H1 (cell line): ENCODE measurements around the gene SEPTIN5. TPM values are rescaled to one million over a fixed set of nuclear protein-coding genes. Genes with fewer than 3 reads are reported as not detected.

Experiments
- CTCF ChIA-PET: fragments of 300-600 bp; sonication (Branson Sonifier 250); formaldehyde crosslinking; loops from one replicate; lab custom pipeline; 2021; ENCODE audit not compliant: partially characterized antibody; lab: Charles Lee
- POLR2A ChIA-PET: fragments of 300-600 bp; sonication (Branson Sonifier 250); formaldehyde crosslinking; loops from one replicate; lab custom pipeline; 2021; ENCODE audit warnings: inconsistent platforms; ENCODE audit not compliant: partially characterized antibody; lab: Charles Lee
- DNase-seq, 2 experiments: peaks; one replicate each; pipeline versions ENCODE4 v3.0.0 to v3.0.0-alpha.2; 2010 to 2022; ENCODE audit warnings: low spot score in 2 of 2, low read depth in 1 of 2, mixed read lengths in 1 of 2
- FAIRE-seq: peaks from 2 replicates; lab custom pipeline; 2011; peaks lifted over from hg19 to GRCh38; lab: Jason Lieb, UNC
- H2AFZ ChIP-seq: 2 replicates; pipeline ENCODE4 v1.8.1; 2012; ENCODE audit warnings: low read length, inconsistent platforms
- H2AK5ac ChIP-seq: 2 replicates; pipeline ENCODE4 v1.6.1; 2013; ENCODE audit warnings: low read depth, low read length
- H2BK120ac ChIP-seq: replicated peaks from 2 replicates; pipeline ENCODE3; 2013; ENCODE audit warnings: low read depth, low read length, inconsistent platforms
- H2BK12ac ChIP-seq: 2 replicates; pipeline ENCODE4 v1.6.1; 2013; ENCODE audit warnings: low read depth, low read length
- H2BK15ac ChIP-seq: 2 replicates; pipeline ENCODE4 v1.6.1; 2013; ENCODE audit warnings: low read length
- H2BK20ac ChIP-seq: 2 replicates; pipeline ENCODE4 v1.6.1; 2013; ENCODE audit warnings: low read length
- H2BK5ac ChIP-seq: 2 replicates; pipeline ENCODE4 v1.6.1; 2013; ENCODE audit warnings: low read depth, low read length
- H3K14ac ChIP-seq: 2 replicates; pipeline ENCODE4 v1.6.1; 2013; ENCODE audit warnings: inconsistent platforms; ENCODE audit not compliant: insufficient read length
- H3K18ac ChIP-seq: 2 replicates; pipeline ENCODE4 v1.6.1; 2013; ENCODE audit warnings: low read length; ENCODE audit errors: extremely low read depth
- H3K23ac ChIP-seq: 2 replicates; pipeline ENCODE4 v1.6.1; 2013; ENCODE audit warnings: inconsistent platforms; ENCODE audit not compliant: insufficient read length
- H3K23me2 ChIP-seq: 2 replicates; pipeline ENCODE4 v1.6.1; 2013; ENCODE audit warnings: low read depth, low read length
- H3K27ac ChIP-seq: 2 replicates; pipeline ENCODE4 v1.6.1; 2011; ENCODE audit warnings: low read depth, low read length, inconsistent platforms
- H3K27me3 ChIP-seq, 4 experiments: replicated peaks in 1 of 4; 1 replicate in 1 of 4; 2 replicates in 3 of 4; pipeline versions ENCODE4 v1.6.1 to v1.8.1; 2011 to 2013; ENCODE audit warnings: low read length in 3 of 4, mild to moderate bottlenecking in 3 of 4, inconsistent platforms in 2 of 4, mixed read lengths in 2 of 4, moderate library complexity in 1 of 4; ENCODE audit not compliant: control insufficient read depth in 3 of 4, insufficient read depth in 3 of 4; ENCODE audit errors: extremely low read depth in 1 of 4
- H3K36me3 ChIP-seq, 4 experiments: 2 replicates each; pipeline versions ENCODE4 v1.6.1 to v1.8.1; 2011 to 2013; ENCODE audit warnings: mild to moderate bottlenecking in 4 of 4, low read length in 3 of 4, moderate library complexity in 2 of 4, control low read depth in 1 of 4, inconsistent platforms in 1 of 4; ENCODE audit not compliant: insufficient read depth in 4 of 4, control insufficient read depth in 2 of 4
- H3K4ac ChIP-seq: replicated peaks from 2 replicates; pipeline ENCODE3; 2013; ENCODE audit warnings: low read length, low read depth, mixed read lengths, inconsistent platforms; ENCODE audit not compliant: insufficient read length
- H3K4me1 ChIP-seq, 4 experiments: replicated peaks in 1 of 4; 1 replicate in 1 of 4; 2 replicates in 3 of 4; pipeline versions ENCODE4 v1.6.1 to v1.8.1; 2011 to 2013; ENCODE audit warnings: low read length in 3 of 4, inconsistent platforms in 2 of 4, mixed read lengths in 1 of 4; ENCODE audit not compliant: insufficient read depth in 4 of 4, control insufficient read depth in 3 of 4
- H3K4me2 ChIP-seq, 2 experiments: 2 replicates each; pipeline versions ENCODE4 v1.6.1 to v1.8.1; 2011 to 2013; ENCODE audit warnings: low read depth in 2 of 2, low read length in 2 of 2, control low read depth in 1 of 2, inconsistent platforms in 1 of 2, mild to moderate bottlenecking in 1 of 2; ENCODE audit not compliant: insufficient read depth in 1 of 2
- H3K4me3 ChIP-seq, 4 experiments: fragments of 200-600, 300-600 bp in 1 of 4; sonication (generic), shearing (Covaris generic), sonication (Bioruptor Twin) in 1 of 4; 2 replicates each; pipeline versions ENCODE4 v1.5.1 to v1.8.1; 2011 to 2016; ENCODE audit warnings: low read length in 4 of 4, low read depth in 3 of 4, control low read depth in 2 of 4, inconsistent platforms in 2 of 4, mild to moderate bottlenecking in 2 of 4, mixed read lengths in 1 of 4, moderate library complexity in 1 of 4; ENCODE audit not compliant: insufficient read depth in 2 of 4; ENCODE audit errors: extremely low read depth in 1 of 4
- H3K56ac ChIP-seq: replicated peaks from 2 replicates; pipeline ENCODE3; 2013; ENCODE audit warnings: low read depth, mild to moderate bottlenecking, mixed read lengths, low read length, inconsistent platforms; ENCODE audit not compliant: insufficient read length
- H3K79me1 ChIP-seq: 2 replicates; pipeline ENCODE4 v1.6.1; 2013; ENCODE audit warnings: low read depth, low read length, control low read depth
- H3K79me2 ChIP-seq, 2 experiments: 2 replicates each; pipeline versions ENCODE4 v1.6.1 to v1.8.1; 2012 to 2013; ENCODE audit warnings: low read length in 2 of 2, mild to moderate bottlenecking in 2 of 2, inconsistent platforms in 1 of 2; ENCODE audit not compliant: insufficient read depth in 2 of 2, control insufficient read depth in 1 of 2
- H3K9ac ChIP-seq, 4 experiments: replicated peaks in 1 of 4; 1 replicate in 1 of 4; 2 replicates in 3 of 4; pipeline versions ENCODE4 v1.6.1 to v1.8.1; 2011 to 2013; ENCODE audit warnings: low read depth in 3 of 4, low read length in 3 of 4, control low read depth in 2 of 4, mild to moderate bottlenecking in 2 of 4, moderate library complexity in 2 of 4, inconsistent platforms in 1 of 4; ENCODE audit errors: extremely low read depth in 1 of 4
- H3K9me3 ChIP-seq, 2 experiments: 2 replicates each; pipeline versions ENCODE4 v1.6.1 to v1.8.1; 2012 to 2013; ENCODE audit warnings: mild to moderate bottlenecking in 2 of 2, moderate library complexity in 2 of 2, control low read depth in 1 of 2, inconsistent platforms in 1 of 2, low read depth in 1 of 2, low read length in 1 of 2, mixed read lengths in 1 of 2; ENCODE audit not compliant: insufficient read depth in 2 of 2
- H4K20me1 ChIP-seq, 2 experiments: replicated peaks in 1 of 2; 2 replicates each; pipeline versions ENCODE3 to v1.8.1; 2011 to 2013; ENCODE audit warnings: inconsistent platforms in 2 of 2, low read length in 2 of 2, mild to moderate bottlenecking in 1 of 2; ENCODE audit not compliant: insufficient read depth in 2 of 2, control insufficient read depth in 1 of 2
- H4K5ac ChIP-seq: 2 replicates; pipeline ENCODE4 v1.6.1; 2013; ENCODE audit warnings: low read length, low read depth, mixed read lengths, inconsistent platforms; ENCODE audit not compliant: insufficient read length
- H4K8ac ChIP-seq: 2 replicates; pipeline ENCODE4 v1.8.0; 2013; ENCODE audit warnings: mild to moderate bottlenecking, moderate library complexity, low read length, inconsistent platforms; ENCODE audit not compliant: insufficient read depth; ENCODE audit errors: extremely low read depth
- H4K91ac ChIP-seq: replicated peaks from 2 replicates; pipeline ENCODE3; 2013; ENCODE audit warnings: low read length, mixed read lengths, inconsistent platforms; ENCODE audit not compliant: insufficient read length
- CBX8 ChIP-seq: fragments of 300-800, 300-1000 bp; sonication (generic); IDR thresholded peaks from 2 replicates; pipeline ENCODE4 v1.7.1; 2016; ENCODE audit warnings: low read depth, low read length, borderline replicate concordance
- CTBP2 ChIP-seq: IDR thresholded peaks from 2 replicates; pipeline ENCODE4 v1.7.0; 2011; ENCODE audit warnings: borderline replicate concordance, mild to moderate bottlenecking, moderate library complexity, mixed read lengths, low read length; ENCODE audit not compliant: insufficient read depth, insufficient read length
- EZH2 ChIP-seq: fragments of 200-600 bp; sonication (generic); IDR thresholded peaks from 2 replicates; pipeline ENCODE4 v1.7.1; 2012; ENCODE audit warnings: low read depth, mild to moderate bottlenecking, moderate library complexity, low read length, inconsistent platforms; ENCODE audit not compliant: severe bottlenecking
- GABPA ChIP-seq: IDR thresholded peaks from 2 replicates; pipeline ENCODE4 v1.6.1; 2011; ENCODE audit warnings: mild to moderate bottlenecking, low read length, moderate library complexity, borderline replicate concordance; ENCODE audit not compliant: insufficient read depth
- POLR2AphosphoS5 ChIP-seq: IDR thresholded peaks from 2 replicates; pipeline ENCODE4 v1.6.1; 2011; ENCODE audit warnings: low read depth, low read length
- RNF2 ChIP-seq: fragments of 200-900, 300-1000 bp; sonication (generic); IDR thresholded peaks from 2 replicates; pipeline ENCODE4 v1.7.1; 2016; ENCODE audit warnings: borderline replicate concordance, low read depth, mild to moderate bottlenecking, antibody characterized with exemption, low read length; ENCODE audit not compliant: poor library complexity, severe bottlenecking; ENCODE audit errors: missing control alignments
- SIX5 ChIP-seq: IDR thresholded peaks from 2 replicates; pipeline ENCODE4 v1.6.1; 2011; ENCODE audit warnings: mild to moderate bottlenecking, low read depth, low read length
- SUZ12 ChIP-seq: fragments of 200-600 bp; sonication (generic); IDR thresholded peaks from 2 replicates; pipeline ENCODE4 v1.6.1; 2012; ENCODE audit warnings: mild to moderate bottlenecking, inconsistent platforms, low read length, moderate library complexity, mixed read lengths
- TBP ChIP-seq: IDR thresholded peaks from 2 replicates; pipeline ENCODE4 v1.6.1; 2011; ENCODE audit warnings: low read depth, low read length, improper control_type of control experiment
- WGBS, 2 experiments: shearing (Covaris generic) in 1 of 2; methylation state at CpG; one replicate each; pipeline versions ENCODE4 v1.1.6 to v1.1.7; 2013 to 2015; ENCODE audit warnings: low lambda C conversion rate in 2 of 2, mixed read lengths in 2 of 2, inconsistent platforms in 1 of 2, low coverage in 1 of 2, missing lambda C conversion rate in 1 of 2; ENCODE audit not compliant: insufficient replicate concordance in 2 of 2, insufficient coverage in 1 of 2, insufficient read length in 1 of 2; ENCODE audit errors: extremely low coverage in 1 of 2, missing lambda C conversion rate in 1 of 2; 5-methylcytosine and 5-hydroxymethylcytosine counted together
- polyA plus RNA-seq, 7 experiments: library from polyadenylated mRNA; depleted of rRNA in 3 of 7; stranded (reverse) in 5 of 7; unstranded in 2 of 7; fragments of >200 nt in 5 of 7; fragments of 200-250 nt in 2 of 7; gene quantifications; 1 replicate in 5 of 7; 2 replicates in 1 of 7; 4 replicates in 1 of 7; pipeline versions ENCODE4 v1.2.1 to v1.2.3, GENCODE V29; 2011 to 2013; ENCODE audit warnings: missing spikeins in 2 of 7, mixed read lengths in 2 of 7
- total RNA-seq: library from RNA; stranded (reverse); fragmentation: NEBNext Ultra II Directional; extraction: Animal tissue kit (Norgen Biotek cat#: 25700); gene quantifications from 2 replicates; pipeline ENCODE4 v1.2.1, GENCODE V29; 2021

The SEPTIN5 gene
- total and polyA plus RNA-seq, 2 of the 8 experiments (the other 6 are each of a cell fraction or from before 2014, with no cell fraction given), result 6.0 to 8.6 TPM

DNA sequence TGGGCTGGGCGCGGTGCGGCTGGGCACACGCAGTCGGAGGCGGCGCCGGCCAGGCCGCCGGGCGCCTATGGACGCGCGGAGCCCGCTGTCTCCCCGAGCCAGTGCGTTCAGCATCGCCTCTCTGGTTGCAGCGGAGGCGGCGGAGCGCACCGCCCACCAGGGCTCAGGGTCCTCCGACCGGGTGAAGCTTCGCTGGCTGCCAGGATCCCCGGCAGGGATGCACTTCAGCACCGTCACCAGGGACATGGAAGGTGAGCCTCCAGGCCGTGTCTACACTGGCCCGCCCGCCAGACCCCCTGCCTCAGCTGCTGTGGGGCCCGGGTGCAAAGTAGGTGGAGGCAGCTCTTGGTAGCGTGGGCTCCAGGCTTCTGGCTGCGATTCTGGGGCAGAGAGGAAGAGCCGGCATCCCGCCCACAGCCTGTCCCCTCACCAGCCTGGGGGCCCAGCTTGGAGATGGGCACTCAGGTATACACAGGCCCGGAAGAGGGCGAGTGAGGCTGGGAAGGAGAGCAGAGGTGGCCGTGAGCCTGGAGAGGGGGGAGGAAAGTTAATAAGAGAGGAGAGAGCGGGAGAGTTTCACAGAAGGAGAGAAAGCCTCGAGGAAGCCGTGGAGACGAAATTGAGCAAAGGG is 45.2 kb downstream of the SEPTIN5 start:
- no peaks in the 10 kb centered on the region for H3K79me2 ChIP-seq
- no peak overlapping the region for H3K14ac ChIP-seq
- H2BK12ac ChIP-seq, result 0 out of 2 replicates have a peak overlapping the region, but pooled peaks have one; percentile 9
- no peak overlapping the region for H3K27ac ChIP-seq
- H3K9ac ChIP-seq, result no peak overlapping the region
- no peaks in the 10 kb centered on the region for H3K9me3 ChIP-seq
- H2AFZ ChIP-seq, result no peak overlapping the region
- WGBS, 2 experiments, result 6% methylated on average over 26 of the region's 43 CpGs; no CpG with 5 or more reads in 1 of the 2 experiments
- POLR2A ChIA-PET, result no interaction called here
- peaks cover 0 to 20% (median 0%) of the 10 kb centered on the region in 4 experiments; a peak in 1 of 8 replicates for H3K36me3 ChIP-seq
- H2BK5ac ChIP-seq, result no peak overlapping the region; the same call in 1 of the 2 replicates
- H3K4me3 ChIP-seq, result peak overlapping the region in 1 of 4 experiments; percentile 23; a peak in 1 of 8 replicates
- no peaks in the 10 kb centered on the region; the same call in 1 of the 2 replicates for H3K23me2 ChIP-seq
- no peak overlapping the region for H3K4ac ChIP-seq
- H3K4me1 ChIP-seq, result peaks cover 0 to 61% (median 35%) of the 10 kb centered on the region in 4 experiments; a peak in 5 of 7 replicates
- no peak overlapping the region for H3K23ac ChIP-seq
- H3K18ac ChIP-seq, result peak overlapping the region; percentile 32; the same call in 1 of the 2 replicates
- peaks cover 89 to 97% (median 95%) of the 10 kb centered on the region in 4 experiments for H3K27me3 ChIP-seq
- CTCF ChIA-PET, result interaction anchor here (0.7 to 16.5 kb wide), 6 partner anchors 11 to 151 kb away, joined by 3 to 168 read pairs (median 4); partner anchors contain the start of gene GP1BB
- H4K91ac ChIP-seq, result no peak overlapping the region
- no peak overlapping the region for H2BK15ac ChIP-seq
- peaks cover 25 to 41% of the 10 kb centered on the region in 2 experiments for H4K20me1 ChIP-seq
- no peak for DNase-seq
- no peak overlapping the region for H4K5ac ChIP-seq
- peak; percentile 99 for TF ChIP-seq SUZ12
- peak; percentile 30 for TF ChIP-seq CTBP2
- TF ChIP-seq SIX5, result no peak
- TF ChIP-seq EZH2, result peak; percentile 97
- TF ChIP-seq POLR2AphosphoS5, result no peak
- peak; percentile 25; the same call in 1 of the 2 replicates for TF ChIP-seq TBP
- peak; percentile 100 for TF ChIP-seq RNF2
- peak; percentile 27; the same call in 1 of the 2 replicates for TF ChIP-seq GABPA
- TF ChIP-seq CBX8, result 0 out of 2 replicates have a peak, but pooled peaks have one; percentile 93
- TF ChIP-seq, all 59 proteins: peak for 7
- H4K8ac ChIP-seq, result no peak overlapping the region
- no peaks in the 10 kb centered on the region for H3K79me1 ChIP-seq
- no peak overlapping the region for H2AK5ac ChIP-seq
- peak overlapping the region; percentile 8 to 51; a peak in 3 of 4 replicates for H3K4me2 ChIP-seq
- no peak overlapping the region for H2BK120ac ChIP-seq
- H2BK20ac ChIP-seq, result no peak overlapping the region
- FAIRE-seq, result no peak
- no peak overlapping the region for H3K56ac ChIP-seq
